GM23338 (cell line): ENCODE measurements around the gene PPP2R3B. TPM values are rescaled to one million over a fixed set of nuclear protein-coding genes. Genes with fewer than 3 reads are reported as not detected.

Source experiments
- ATAC-seq: fragments of 200-7000 bp; cut with Tn5 transposase; 3 replicates; pipeline ENCODE4 v1.9.1; 2020
- DNase-seq: peaks from one replicate; pipeline ENCODE4 v3.0.0-alpha.2; 2015; ENCODE audit warnings: low spot score
- H2AFZ ChIP-seq: fragments of 200-600 bp; sonication (generic); 2 replicates; pipeline ENCODE4 v1.8.0; 2016; ENCODE audit warnings: antibody characterized with exemption, mild to moderate bottlenecking, moderate library complexity
- H3F3A ChIP-seq: fragments of 200-600 bp; sonication (generic); replicated peaks from 2 replicates; pipeline ENCODE4 v1.8.0; 2017; ENCODE audit warnings: antibody characterized with exemption, mixed run types, low read depth
- H3K27ac ChIP-seq: fragments of 200-600 bp; sonication (generic); 2 replicates; pipeline ENCODE4 v1.6.1; 2016; ENCODE audit warnings: low read depth
- H3K27me3 ChIP-seq: fragments of 200-600 bp; sonication (generic); 2 replicates; pipeline ENCODE4 v1.8.0; 2016; ENCODE audit warnings: mild to moderate bottlenecking, mixed run types, moderate library complexity; ENCODE audit not compliant: insufficient read depth
- H3K36me3 ChIP-seq: fragments of 200-600 bp; sonication (generic); 2 replicates; pipeline ENCODE4 v1.8.0; 2016; ENCODE audit warnings: mild to moderate bottlenecking; ENCODE audit not compliant: insufficient read depth
- H3K4me1 ChIP-seq: fragments of 200-600 bp; sonication (generic); 2 replicates; pipeline ENCODE4 v1.8.0; 2016; ENCODE audit warnings: mild to moderate bottlenecking, moderate library complexity; ENCODE audit not compliant: insufficient read depth
- H3K4me2 ChIP-seq: fragments of 200-600 bp; sonication (generic); 2 replicates; pipeline ENCODE4 v1.7.1; 2017; ENCODE audit warnings: mixed run types
- H3K4me3 ChIP-seq: fragments of 200-600 bp; sonication (generic); 2 replicates; pipeline ENCODE4 v1.6.1; 2016; ENCODE audit warnings: mixed run types
- H3K79me2 ChIP-seq: fragments of 200-600 bp; sonication (generic); replicated peaks from 2 replicates; pipeline ENCODE4 v1.8.0; 2017; ENCODE audit warnings: mild to moderate bottlenecking; ENCODE audit not compliant: insufficient read depth
- H3K9me2 ChIP-seq: fragments of 200-600 bp; sonication (generic); 2 replicates; pipeline ENCODE4 v1.8.0; 2017; ENCODE audit not compliant: insufficient read depth
- H4K20me1 ChIP-seq: fragments of 200-600 bp; sonication (generic); replicated peaks from 2 replicates; pipeline ENCODE4 v1.8.0; 2017; ENCODE audit warnings: mild to moderate bottlenecking; ENCODE audit not compliant: insufficient read depth
- H3K27ac Mint-ChIP-seq: 2 replicates; pipeline ENCODE4 v1.8.0; 2020; ENCODE audit warnings: inconsistent platforms, mild to moderate bottlenecking, moderate library complexity, mixed read lengths
- H3K27me3 Mint-ChIP-seq: 3 replicates; pipeline ENCODE4 v1.8.0; 2022; ENCODE audit warnings: low read depth, mild to moderate bottlenecking, moderate library complexity, mixed read lengths, inconsistent platforms; ENCODE audit not compliant: insufficient read depth, poor library complexity
- H3K36me3 Mint-ChIP-seq: 3 replicates; pipeline ENCODE4 v1.8.0; 2021; ENCODE audit warnings: low read depth, mild to moderate bottlenecking, inconsistent platforms, moderate library complexity, mixed read lengths
- H3K4me1 Mint-ChIP-seq: 3 replicates; pipeline ENCODE4 v1.8.0; 2020; ENCODE audit warnings: mild to moderate bottlenecking, inconsistent platforms, mixed read lengths
- H3K4me3 Mint-ChIP-seq: 3 replicates; pipeline ENCODE4 v1.8.0; 2021; ENCODE audit warnings: moderate library complexity, mild to moderate bottlenecking, inconsistent platforms, mixed read lengths
- H3K9me3 Mint-ChIP-seq: 3 replicates; pipeline ENCODE4 v1.8.0; 2020; ENCODE audit warnings: moderate library complexity, mild to moderate bottlenecking, inconsistent platforms, mixed read lengths
- EZH2 ChIP-seq: fragments of 200-600 bp; sonication (generic); IDR thresholded peaks from one replicate; pipeline ENCODE4 v1.8.0; 2017; ENCODE audit warnings: antibody characterized with exemption, mild to moderate bottlenecking, low read depth; ENCODE audit not compliant: unreplicated experiment
- POLR2AphosphoS5 ChIP-seq: IDR thresholded peaks from 2 replicates; pipeline ENCODE4 v1.6.1; 2016; ENCODE audit warnings: antibody characterized with exemption, low read depth
- ZNF462 ChIP-seq: fragments of 250-450 bp; sonication (Bioruptor Pico); IDR thresholded peaks from 2 replicates; pipeline ENCODE4 v1.5.0; 2020; ENCODE audit warnings: mild to moderate bottlenecking, moderate library complexity
- polyA plus RNA-seq: library from polyadenylated mRNA; unstranded; fragments of >200 nt; fragmentation: Nextera tagmentation; extraction: Ambion mirVana; gene quantifications from 2 replicates; pipeline ENCODE4 v1.2.1, GENCODE V29; 2016
- total RNA-seq: library from RNA; depleted of rRNA; stranded (reverse); fragments of >200 nt; shearing (Covaris generic); gene quantifications from 2 replicates; pipeline ENCODE4 v1.2.3, GENCODE V29; 2014

The PPP2R3B gene
- total and polyA plus RNA-seq, 2 experiments from 2014 or later, result 50.1 to 104 TPM

- Histone ChIP-seq H3K27me3 (no peaks in the 10 kb centered on the region), H3K79me2 (peaks cover 13% of the 10 kb centered on the region; the same call in 1 of the 2 replicates), H3K4me2 (peak overlapping the region; percentile 72), H3K4me3 (peak overlapping the region; percentile 72), H3K36me3 (peaks cover 5% of the 10 kb centered on the region; the same call in 1 of the 2 replicates), H3K9me2 (no peaks in the 10 kb centered on the region), H3K4me1 (no peaks in the 10 kb centered on the region; the same call in 1 of the 2 replicates), H3F3A (peaks cover 16% of the 10 kb centered on the region; the same call in 1 of the 2 replicates), H4K20me1 (no peaks in the 10 kb centered on the region; the same call in 1 of the 2 replicates), H3K27ac (0 out of 2 replicates have a peak overlapping the region, but pooled peaks have one; percentile 78), H2AFZ (no peak overlapping the region)
- peaks cover 13% of the 10 kb centered on the region for H3K27me3 Mint-ChIP-seq
- TF ChIP-seq POLR2AphosphoS5 (peak; percentile 68), ZNF462 (no peak), EZH2 (no peak)
- peaks cover 2% of the 10 kb centered on the region for H3K4me1 Mint-ChIP-seq
- H3K36me3 Mint-ChIP-seq, result peaks cover 18% of the 10 kb centered on the region
- peaks cover 10% of the 10 kb centered on the region; the same call in 2 of the 3 replicates for H3K9me3 Mint-ChIP-seq
- DNase-seq (peak; percentile 100), ATAC-seq (peak; percentile 67)
- peak overlapping the region; percentile 90 for H3K4me3 Mint-ChIP-seq
- peak overlapping the region; percentile 100 for H3K27ac Mint-ChIP-seq
Measured at GRCh38 chrX:318068-318738, 68.5 kb downstream of the PPP2R3B start.
